GM12874 (cell line): ENCODE measurements around the gene PCDH9.

ENCODE experiments used
- TF ChIP-seq, protein P1 (sequence below): IDR thresholded peaks from 2 replicates; pipeline ENCODE4 v1.5.1; 2011; ENCODE audit warnings: low read depth, mild to moderate bottlenecking, control low read depth, low read length, moderate library complexity; ENCODE audit not compliant: insufficient read depth

Gene PCDH9

DNA sequence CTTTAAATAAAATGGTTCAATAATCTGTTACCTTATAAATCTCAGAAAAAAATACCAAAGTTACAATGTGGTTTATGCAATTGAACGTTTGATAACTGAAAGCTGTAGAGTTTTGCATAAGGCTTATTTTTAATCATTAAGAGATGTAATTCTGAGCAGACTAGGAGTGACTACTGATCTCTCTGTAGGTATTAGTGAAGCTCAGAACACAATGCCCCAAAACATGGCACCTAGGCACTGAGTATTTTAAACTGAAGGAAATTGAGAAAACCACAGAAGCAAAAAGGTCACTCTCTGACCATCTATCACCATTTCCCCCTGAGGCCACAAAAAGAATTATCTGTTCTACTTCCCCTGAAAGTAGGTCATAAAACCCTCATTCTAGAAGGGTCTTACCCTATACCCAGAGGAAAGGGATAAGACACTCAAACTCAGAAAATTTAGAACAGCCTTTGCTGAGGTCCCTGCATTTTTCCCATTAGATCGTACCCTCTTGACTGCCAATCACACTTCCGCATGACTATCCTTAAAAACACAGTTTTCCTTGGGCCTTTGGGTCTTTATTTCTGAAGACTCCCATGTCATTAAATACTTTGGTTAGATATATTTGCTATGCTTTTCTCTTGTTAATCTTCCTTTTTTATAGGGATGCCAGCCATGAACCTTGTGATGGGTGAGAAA is 158.1 kb downstream of the PCDH9 start:
- TF ChIP-seq, protein P1, sequence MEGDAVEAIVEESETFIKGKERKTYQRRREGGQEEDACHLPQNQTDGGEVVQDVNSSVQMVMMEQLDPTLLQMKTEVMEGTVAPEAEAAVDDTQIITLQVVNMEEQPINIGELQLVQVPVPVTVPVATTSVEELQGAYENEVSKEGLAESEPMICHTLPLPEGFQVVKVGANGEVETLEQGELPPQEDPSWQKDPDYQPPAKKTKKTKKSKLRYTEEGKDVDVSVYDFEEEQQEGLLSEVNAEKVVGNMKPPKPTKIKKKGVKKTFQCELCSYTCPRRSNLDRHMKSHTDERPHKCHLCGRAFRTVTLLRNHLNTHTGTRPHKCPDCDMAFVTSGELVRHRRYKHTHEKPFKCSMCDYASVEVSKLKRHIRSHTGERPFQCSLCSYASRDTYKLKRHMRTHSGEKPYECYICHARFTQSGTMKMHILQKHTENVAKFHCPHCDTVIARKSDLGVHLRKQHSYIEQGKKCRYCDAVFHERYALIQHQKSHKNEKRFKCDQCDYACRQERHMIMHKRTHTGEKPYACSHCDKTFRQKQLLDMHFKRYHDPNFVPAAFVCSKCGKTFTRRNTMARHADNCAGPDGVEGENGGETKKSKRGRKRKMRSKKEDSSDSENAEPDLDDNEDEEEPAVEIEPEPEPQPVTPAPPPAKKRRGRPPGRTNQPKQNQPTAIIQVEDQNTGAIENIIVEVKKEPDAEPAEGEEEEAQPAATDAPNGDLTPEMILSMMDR: no peak

DNA sequence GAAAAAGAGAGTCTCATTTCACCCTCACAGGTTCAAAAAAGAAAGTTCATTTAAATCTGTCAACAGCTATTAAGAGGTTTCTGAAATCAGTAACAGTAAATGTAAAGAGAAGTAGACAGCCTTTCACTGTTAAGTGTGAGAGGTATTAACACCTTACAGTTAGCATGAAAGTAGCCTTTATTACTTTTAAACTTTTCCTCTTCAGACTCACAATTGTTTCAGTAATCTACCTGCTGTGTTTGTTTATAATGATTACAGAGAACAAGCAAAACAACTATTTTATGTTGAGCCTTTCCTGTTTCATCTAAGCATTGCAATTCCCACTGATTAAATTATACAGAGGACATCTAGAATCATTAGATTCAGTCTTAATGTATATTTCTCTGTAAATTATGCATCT is 159.8 kb downstream of the PCDH9 start:
- TF ChIP-seq, protein P1: no peak

DNA sequence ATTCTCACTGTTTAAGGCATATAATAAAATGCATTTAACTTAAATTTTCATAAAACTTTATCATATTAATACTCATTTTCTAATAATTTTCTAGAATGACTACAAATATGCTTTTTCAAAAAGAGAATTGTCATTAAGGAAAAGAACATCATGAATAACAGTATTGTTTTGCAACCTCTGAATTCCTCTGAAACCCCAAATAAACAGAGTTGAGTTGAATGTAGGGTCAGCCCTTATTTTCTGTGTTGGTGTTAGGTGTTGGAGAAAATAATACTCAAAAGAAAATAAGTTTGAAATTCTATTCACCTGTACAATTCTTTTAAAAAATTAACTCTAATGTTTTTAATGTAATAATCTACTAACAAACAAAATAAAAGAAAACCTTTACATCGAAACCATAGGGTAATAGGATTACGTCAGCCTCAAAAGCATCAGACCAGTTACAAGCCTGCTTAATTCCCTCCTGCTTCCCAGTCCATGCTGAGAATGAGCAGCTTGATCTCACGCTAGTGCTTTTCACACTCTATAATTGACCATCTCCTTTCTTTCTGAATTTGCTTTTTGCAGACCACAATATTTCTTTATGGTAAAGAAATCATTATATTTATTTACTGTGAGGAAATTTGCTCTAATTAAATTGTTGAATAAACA is 160.9 kb downstream of the PCDH9 start:
- TF ChIP-seq, protein P1: no peak

DNA sequence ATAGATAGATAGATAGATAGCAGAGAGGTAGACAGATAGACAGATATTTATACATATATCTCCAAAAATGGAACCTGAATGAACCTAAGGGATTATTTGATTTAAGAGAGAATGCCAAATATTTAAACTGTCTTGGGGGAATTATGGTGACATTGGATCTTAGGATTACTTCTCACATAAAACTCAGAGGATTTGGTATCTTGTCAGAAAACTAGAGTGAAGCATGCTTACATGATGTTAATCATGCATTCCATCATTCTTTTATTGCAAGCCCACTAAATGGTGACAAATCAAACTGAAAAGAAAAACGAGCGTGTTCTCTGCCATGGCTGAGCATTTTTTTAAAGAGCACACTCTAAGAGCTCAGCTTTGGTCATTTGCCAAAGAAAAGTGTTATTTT is 165.2 kb downstream of the PCDH9 start:
- TF ChIP-seq, protein P1: no peak

DNA sequence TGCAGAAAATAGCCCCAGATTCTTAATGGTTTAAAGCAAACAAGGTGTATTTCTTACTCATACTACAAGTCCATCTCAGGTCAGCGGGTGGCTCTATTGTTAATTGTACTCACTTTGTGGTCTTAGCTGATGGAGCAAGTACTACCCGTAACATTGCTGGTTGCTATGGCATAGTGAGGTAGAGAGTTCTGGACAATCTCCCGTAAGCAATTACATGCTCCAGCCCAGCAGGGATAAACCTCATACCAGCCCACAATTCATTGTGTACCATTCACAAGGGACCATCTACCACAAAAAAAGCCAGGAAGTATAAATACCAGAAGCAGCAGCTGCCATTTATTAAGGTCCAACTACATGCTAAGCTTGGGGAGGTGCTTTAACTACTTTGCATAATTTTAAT is 167.1 kb downstream of the PCDH9 start:
- TF ChIP-seq, protein P1: no peak

DNA sequence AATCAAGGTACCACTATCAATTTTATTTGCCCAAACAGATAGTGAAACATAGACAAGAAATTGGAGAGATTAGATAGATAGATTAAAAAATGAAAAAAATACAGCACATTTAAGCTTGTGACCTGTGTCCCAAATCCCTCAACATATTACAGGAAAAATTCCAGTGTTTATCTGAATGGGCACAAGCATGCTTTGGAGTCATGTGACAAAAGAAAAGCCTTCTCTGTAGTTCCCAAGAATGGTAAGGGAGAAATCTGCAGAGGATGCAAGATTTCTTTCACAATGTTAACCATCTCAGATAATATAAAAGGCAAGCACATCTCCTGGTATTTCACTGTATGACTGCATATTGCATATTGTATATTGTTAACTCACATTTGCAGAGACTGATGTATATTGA is 168.0 kb downstream of the PCDH9 start:
- TF ChIP-seq, protein P1: no peak

DNA sequence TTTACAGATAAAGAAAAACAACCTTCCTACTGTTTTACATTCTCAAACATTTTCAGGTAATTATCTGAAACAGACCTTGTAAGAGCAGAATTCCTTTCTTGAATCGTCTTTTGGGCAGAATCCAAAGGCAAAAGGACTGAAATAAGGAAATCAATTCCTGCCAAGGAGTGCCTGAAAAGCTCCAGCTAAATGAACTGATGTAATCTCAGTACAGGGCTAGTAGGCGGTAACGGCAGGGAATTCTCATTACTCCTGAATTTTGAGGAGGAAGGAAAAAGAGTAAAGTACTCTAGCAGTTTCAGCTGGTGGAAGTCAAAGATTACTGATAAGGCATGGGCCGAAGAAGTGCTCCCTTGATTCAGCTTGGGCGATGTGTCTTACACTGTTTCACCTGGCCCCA is 168.4 kb downstream of the PCDH9 start:
- TF ChIP-seq, protein P1: no peak
